HCT116 (cell line): ENCODE measurements around the gene RADX. TPM values are rescaled to one million over a fixed set of nuclear protein-coding genes. Genes with fewer than 3 reads are reported as not detected.

Source experiments
- ATAC-seq: fragments of 200-7000 bp; cut with Tn5 transposase; 2 replicates; pipeline ENCODE4 v1.9.1; 2020; ENCODE audit warnings: mild to moderate bottlenecking, moderate library complexity
- BruUV-seq: library from RNA; stranded (reverse); fragments of 400-500 nt; replicated peaks from 2 replicates; lab custom pipeline; 2021; lab: Mats Ljungman, UMichigan
- CTCF ChIA-PET: fragments of 300-600 bp; sonication (Branson Sonifier 250); formaldehyde crosslinking; loops from one replicate; lab custom pipeline; 2021; ENCODE audit warnings: antibody characterized with exemption; lab: Charles Lee
- POLR2A ChIA-PET: fragments of 300-600, 350-600 bp; sonication (Branson Sonifier 250); formaldehyde crosslinking; loops from one replicate; lab custom pipeline; 2021; ENCODE audit warnings: antibody characterized with exemption; lab: Charles Lee
- RAD21 ChIA-PET, 2 experiments: fragments of 300-600 bp; sonication (Branson Sonifier 250); formaldehyde crosslinking; loops; one replicate each; lab custom pipeline; 2023; ENCODE audit warnings: low total read pairs in 2 of 2; ENCODE audit not compliant: uncharacterized antibody in 2 of 2, unreplicated experiment in 2 of 2, low non-redundant PET in 1 of 2; lab: Charles Lee
- DNase-seq: peaks from one replicate; pipeline ENCODE4 v3.0.0-alpha.2; 2010; ENCODE audit warnings: low read depth, low spot score
- H2AFZ ChIP-seq: fragments of 200-600 bp; shearing (Covaris generic), sonication (generic); 2 replicates; pipeline ENCODE4 v1.6.1; 2017; ENCODE audit warnings: low read depth, mixed run types, mixed read lengths, antibody characterized with exemption, low read length; ENCODE audit not compliant: poor library complexity, severe bottlenecking
- H3K27ac ChIP-seq: 2 replicates; pipeline ENCODE4 v1.5.1; 2012; ENCODE audit warnings: low read depth, low read length
- H3K27me3 ChIP-seq: fragments of 200-600 bp; sonication (generic); 2 replicates; pipeline ENCODE4 v1.6.1; 2016; ENCODE audit warnings: mixed run types, low read length, mixed read lengths; ENCODE audit not compliant: insufficient read depth
- H3K36me3 ChIP-seq, 2 experiments: fragments of 200-500 bp in 1 of 2; fragments of 200-600 bp in 1 of 2; sonication (Bioruptor generic) in 1 of 2; sonication (generic) in 1 of 2; 2 replicates each; pipeline versions ENCODE4 v1.5.1 to v1.6.1; 2014 to 2016; ENCODE audit warnings: low read length in 2 of 2, inconsistent platforms in 1 of 2, mixed read lengths in 1 of 2, mixed run types in 1 of 2; ENCODE audit not compliant: insufficient read depth in 2 of 2, control insufficient read depth in 1 of 2
- H3K4me1 ChIP-seq, 2 experiments: fragments of 200-600 bp in 1 of 2; sonication (generic) in 1 of 2; 2 replicates each; pipeline versions ENCODE4 v1.5.1 to v1.6.1; 2012 to 2017; ENCODE audit warnings: low read length in 2 of 2, inconsistent platforms in 1 of 2, mild to moderate bottlenecking in 1 of 2, mixed read lengths in 1 of 2, mixed run types in 1 of 2, moderate library complexity in 1 of 2; ENCODE audit not compliant: insufficient read depth in 2 of 2, control insufficient read depth in 1 of 2
- H3K4me2 ChIP-seq: fragments of 200-600 bp; sonication (generic); 2 replicates; pipeline ENCODE4 v1.6.1; 2017; ENCODE audit warnings: mixed run types, low read length, mixed read lengths
- H3K4me3 ChIP-seq, 2 experiments: fragments of 200-600 bp in 1 of 2; sonication (generic) in 1 of 2; replicated peaks in 1 of 2; 2 replicates each; pipeline ENCODE4 v1.5.1; 2011 to 2016; ENCODE audit warnings: low read length in 2 of 2, control low read depth in 1 of 2, low read depth in 1 of 2, mild to moderate bottlenecking in 1 of 2, mixed read lengths in 1 of 2, mixed run types in 1 of 2
- H3K79me2 ChIP-seq: fragments of 200-600 bp; sonication (generic); 2 replicates; pipeline ENCODE4 v1.6.1; 2017; ENCODE audit warnings: mild to moderate bottlenecking, mixed run types, low read length, moderate library complexity, mixed read lengths; ENCODE audit not compliant: insufficient read depth
- H3K9ac ChIP-seq: fragments of 200-600 bp; sonication (generic); 2 replicates; pipeline ENCODE4 v1.6.1; 2016; ENCODE audit warnings: low read length, mixed read lengths
- H3K9me2 ChIP-seq: fragments of 200-600 bp; sonication (generic), shearing (Covaris generic); 2 replicates; pipeline ENCODE4 v1.6.1; 2017; ENCODE audit warnings: mixed run types, mild to moderate bottlenecking, moderate library complexity; ENCODE audit not compliant: insufficient read depth
- H3K9me3 ChIP-seq, 2 experiments: fragments of 200-500 bp in 1 of 2; fragments of 200-600 bp in 1 of 2; sonication (Bioruptor generic) in 1 of 2; sonication (generic) in 1 of 2; 2 replicates each; pipeline ENCODE4 v1.6.1; 2014 to 2017; ENCODE audit warnings: low read length in 2 of 2, mixed read lengths in 2 of 2, inconsistent platforms in 1 of 2, low read depth in 1 of 2, mild to moderate bottlenecking in 1 of 2, mixed run types in 1 of 2, moderate library complexity in 1 of 2; ENCODE audit not compliant: control insufficient read depth in 1 of 2, insufficient read depth in 1 of 2
- H4K20me1 ChIP-seq: fragments of 200-600 bp; sonication (generic), shearing (Covaris generic); 2 replicates; pipeline ENCODE4 v1.6.1; 2017; ENCODE audit warnings: mixed run types, mild to moderate bottlenecking, moderate library complexity; ENCODE audit not compliant: insufficient read depth
- CBX3 ChIP-seq: IDR thresholded peaks from 2 replicates; pipeline ENCODE4 v1.6.1; 2012; ENCODE audit warnings: low read depth
- CEBPB ChIP-seq: IDR thresholded peaks from 2 replicates; pipeline ENCODE4 v1.6.1; 2012; ENCODE audit warnings: low read depth
- EGR1 ChIP-seq: IDR thresholded peaks from 2 replicates; pipeline ENCODE4 v1.6.1; 2012; ENCODE audit warnings: low read depth
- FOSL1 ChIP-seq: IDR thresholded peaks from 2 replicates; pipeline ENCODE4 v1.6.1; 2012; ENCODE audit warnings: low read depth
- JUND ChIP-seq: IDR thresholded peaks from 2 replicates; pipeline ENCODE4 v1.6.1; 2012
- POLR2AphosphoS5 ChIP-seq: IDR thresholded peaks from 2 replicates; pipeline ENCODE4 v1.6.1; 2011; ENCODE audit warnings: mild to moderate bottlenecking, low read depth, low read length, moderate library complexity
- SIN3A ChIP-seq: IDR thresholded peaks from 2 replicates; pipeline ENCODE4 v1.6.1; 2012; ENCODE audit warnings: low read depth
- TCF7L2 ChIP-seq: IDR thresholded peaks from 2 replicates; pipeline ENCODE4 v1.7.0; 2011; ENCODE audit warnings: borderline replicate concordance, inconsistent platforms; ENCODE audit not compliant: insufficient read depth, insufficient read length; ENCODE audit errors: extremely low read depth
- intact Hi-C: fragments of 100-400 bp; cut with micrococcal nuclease; formaldehyde crosslinking; loops from 2 replicates; pipeline ENCODE4 v1.10.0; 2022
- total RNA-seq: library from RNA; stranded (reverse); gene quantifications from one replicate; pipeline ENCODE4 v1.2.1, GENCODE V29; 2021; ENCODE audit not compliant: unreplicated experiment

RADX gene
- total RNA-seq, 1 experiment from 2014 or later = 8.0 TPM

GRCh38 chrX:106599411-106599810 lies 12.4 kb upstream of the RADX start:
- POLR2A ChIA-PET = no interaction called here
- H3K4me2 ChIP-seq = no peak overlapping the region
- no peaks in the 10 kb centered on the region for H4K20me1 ChIP-seq
- H3K79me2 ChIP-seq = no peaks in the 10 kb centered on the region
- no peak for TF ChIP-seq SIN3A
- TF ChIP-seq FOSL1 = no peak
- TF ChIP-seq EGR1 = no peak
- no peak for TF ChIP-seq CEBPB
- no peak for TF ChIP-seq JUND
- TF ChIP-seq POLR2AphosphoS5 = no peak
- TF ChIP-seq TCF7L2 = no peak
- TF ChIP-seq CBX3 = no peak
- TF ChIP-seq, all 23 proteins: peak for 0
- H3K4me1 ChIP-seq = no peaks in the 10 kb centered on the region
- H3K27ac ChIP-seq = no peak overlapping the region
- no peaks in the 10 kb centered on the region for H3K27me3 ChIP-seq
- CTCF ChIA-PET = no interaction called here
- ATAC-seq (no peak), DNase-seq (no peak)
- no peak overlapping the region for H3K4me3 ChIP-seq
- no TSS peak for BruUV-seq
- no peaks in the 10 kb centered on the region for H3K9me3 ChIP-seq
- no peak overlapping the region for H2AFZ ChIP-seq
- RAD21 ChIA-PET = no interaction called here
- H3K9me2 ChIP-seq = no peaks in the 10 kb centered on the region
- intact Hi-C loops = no loop called here
- no peaks in the 10 kb centered on the region for H3K36me3 ChIP-seq
- no peak overlapping the region for H3K9ac ChIP-seq

- ChIA-PET POLR2A (no interaction called here), RAD21 (no interaction called here), CTCF (no interaction called here)
- no peak for ATAC-seq
- no peak overlapping the region for H2AFZ ChIP-seq
- H3K4me1 ChIP-seq = peaks cover 0 to 4% of the 10 kb centered on the region in 2 experiments; a peak in 1 of 4 replicates
- no peaks in the 10 kb centered on the region for H3K9me3 ChIP-seq
- H3K9ac ChIP-seq = no peak overlapping the region
- no peak for DNase-seq
- no peaks in the 10 kb centered on the region for H3K27me3 ChIP-seq
- H4K20me1 ChIP-seq = no peaks in the 10 kb centered on the region
- H3K9me2 ChIP-seq = no peaks in the 10 kb centered on the region
- TF ChIP-seq EGR1 = no peak
- TF ChIP-seq FOSL1 = peak; percentile 21; the same call in 1 of the 2 replicates
- TF ChIP-seq SIN3A = no peak
- peak; percentile 63 for TF ChIP-seq CEBPB
- no peak overlapping the region for H3K4me2 ChIP-seq
- no peaks in the 10 kb centered on the region for H3K79me2 ChIP-seq
- no peak overlapping the region for H3K4me3 ChIP-seq
- intact Hi-C loops = no loop called here
- no peak overlapping the region for H3K27ac ChIP-seq
- no TSS peak for BruUV-seq
- no peaks in the 10 kb centered on the region for H3K36me3 ChIP-seq
These were observed 5.2 kb upstream of the RADX start for GRCh38 chrX:106606571-106606970.
